GM21360 (cell line): ENCODE data around the gene PTK7.
"Not testable (repeated sequence)": the region's sequence is repeated elsewhere in the genome, so short reads cannot be mapped to it uniquely, and the experiment has no call there.

Experiments
- ATAC-seq: cut with Tn5 transposase; IDR thresholded peaks from one replicate; pipeline ENCODE4 v1.9.1; 2021; ENCODE audit warnings: mild to moderate bottlenecking, moderate library complexity; ENCODE audit not compliant: unreplicated experiment

The PTK7 gene

GRCh38 chr6:43113431-43114260 is 37.5 kb downstream of the PTK7 start:
- ATAC-seq, result no peak

GRCh38 chr6:43115365-43115764 is 39.3 kb downstream of the PTK7 start:
- no peak for ATAC-seq

GRCh38 chr6:43117466-43117865 is 41.4 kb downstream of the PTK7 start:
- not testable (repeated sequence) for ATAC-seq

- no peak for ATAC-seq
Measured at GRCh38 chr6:43119482-43119881, 43.4 kb downstream of the PTK7 start.

GRCh38 chr6:43120101-43120763 is 44.1 kb downstream of the PTK7 start:
- no peak for ATAC-seq

GRCh38 chr6:43120944-43121913 is 45.1 kb downstream of the PTK7 start:
- ATAC-seq, result no peak

GRCh38 chr6:43122146-43122545 is 46.0 kb downstream of the PTK7 start:
- no peak for ATAC-seq

GRCh38 chr6:43123461-43124314 is 47.6 kb downstream of the PTK7 start:
- no peak for ATAC-seq

GRCh38 chr6:43124481-43124880 is 48.4 kb downstream of the PTK7 start:
- ATAC-seq, result no peak

GRCh38 chr6:43125119-43125518 is 49.0 kb downstream of the PTK7 start:
- no peak for ATAC-seq

GRCh38 chr6:43125555-43125954 is 49.4 kb downstream of the PTK7 start:
- no peak for ATAC-seq

GRCh38 chr6:43127180-43127579 is 51.1 kb downstream of the PTK7 start:
- ATAC-seq, result no peak

GRCh38 chr6:43127877-43128276 is 51.8 kb downstream of the PTK7 start:
- ATAC-seq, result no peak

GRCh38 chr6:43128926-43129325 is 52.8 kb downstream of the PTK7 start:
- no peak for ATAC-seq

GRCh38 chr6:43129434-43130194 is 53.5 kb downstream of the PTK7 start:
- ATAC-seq, result no peak

GRCh38 chr6:43130429-43130828 is 54.3 kb downstream of the PTK7 start:
- ATAC-seq, result no peak

- not testable (repeated sequence) for ATAC-seq
Measured at GRCh38 chr6:43131379-43131778, 55.3 kb downstream of the PTK7 start.

- no peak for ATAC-seq
Measured at GRCh38 chr6:43138267-43138666, 62.2 kb downstream of the PTK7 start.

GRCh38 chr6:43139973-43140372 is 63.9 kb downstream of the PTK7 start:
- ATAC-seq, result not testable (repeated sequence)

GRCh38 chr6:43141644-43142043 is 65.5 kb downstream of the PTK7 start:
- ATAC-seq, result no peak
